HL-60 (cell line): ENCODE measurements around the gene GAL3ST1.

Experiments used
- CTCF ChIP-seq: IDR thresholded peaks from one replicate; pipeline ENCODE4 v1.5.1; 2011; ENCODE audit warnings: low read length, control low read depth, inconsistent platforms; ENCODE audit not compliant: insufficient read depth
- POLR2AphosphoS5 ChIP-seq: IDR thresholded peaks from 2 replicates; pipeline ENCODE4 v1.6.1; 2012; ENCODE audit warnings: low read depth

- TF ChIP-seq CTCF (no peak), POLR2AphosphoS5 (no peak)
Measured at GRCh38 chr22:30523646-30524489, 50.6 kb downstream of the GAL3ST1 start.
